HuH-7.5 (cell line): ENCODE results near the gene UBE2H.
A peak's percentile ranks its signal among the peaks of the same experiment; 100 is the strongest.
"Not testable (repeated sequence)": the region's sequence is repeated elsewhere in the genome, so short reads cannot be mapped to it uniquely, and the experiment has no call there.

ENCODE experiments used
- DNase-seq: peaks from one replicate; pipeline ENCODE4 v3.0.0; 2011; ENCODE audit warnings: low spot score

The UBE2H gene

GRCh38 chr7:129908181-129908580 is 44.6 kb downstream of the UBE2H start:
- DNase-seq: no peak

DNA sequence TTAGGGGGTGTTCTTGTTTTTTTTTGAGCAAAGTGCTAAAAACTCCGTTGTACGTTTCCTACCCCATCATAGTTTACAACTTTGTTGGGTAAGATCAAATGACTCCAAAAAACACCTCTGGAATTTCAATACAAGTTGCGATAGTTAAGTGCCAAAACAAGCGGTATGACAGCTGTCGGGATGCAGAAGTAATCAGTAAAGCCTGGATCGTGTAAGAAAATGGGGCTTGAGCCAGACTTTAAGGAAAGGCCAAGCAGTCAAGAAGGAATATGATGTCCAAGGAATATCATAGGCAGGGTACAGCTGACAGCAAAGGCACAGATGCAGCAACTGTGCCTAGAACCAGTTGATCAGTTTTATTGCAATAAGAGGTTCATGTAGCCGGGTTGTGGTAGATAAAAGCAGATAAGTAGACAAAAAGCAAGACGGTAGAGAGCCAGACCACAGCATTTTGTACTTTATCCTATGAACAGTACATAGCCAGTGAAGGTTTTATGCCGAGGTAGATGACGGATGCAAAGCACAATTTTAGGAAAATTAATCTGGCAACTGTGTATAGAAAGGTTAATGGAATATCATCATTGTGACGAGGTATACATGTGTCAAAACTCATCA is 45.5 kb downstream of the UBE2H start:
- no peak for DNase-seq

DNA sequence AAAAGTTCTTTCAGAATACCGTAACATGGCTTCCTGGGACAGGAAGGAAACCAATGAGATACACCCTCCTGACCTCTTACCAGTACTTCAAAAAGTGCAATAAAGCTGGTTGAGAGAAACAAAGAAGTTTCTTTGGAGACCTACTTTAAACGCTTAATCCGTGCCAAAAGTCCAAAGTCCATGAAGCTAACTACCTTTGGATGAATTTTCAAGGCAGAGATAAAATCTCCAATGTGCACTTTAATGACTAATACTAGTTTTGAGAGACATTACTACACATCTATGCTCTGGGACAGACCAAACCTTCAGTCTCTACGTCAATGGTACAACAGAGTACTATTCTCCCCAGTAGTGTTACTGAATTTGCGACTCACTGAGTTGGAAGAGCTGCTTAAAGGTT is 46.1 kb downstream of the UBE2H start:
- no peak for DNase-seq

GRCh38 chr7:129903935-129904334 is 48.8 kb downstream of the UBE2H start:
- DNase-seq: no peak

GRCh38 chr7:129902788-129903422 is 49.9 kb downstream of the UBE2H start:
- no peak for DNase-seq

DNA sequence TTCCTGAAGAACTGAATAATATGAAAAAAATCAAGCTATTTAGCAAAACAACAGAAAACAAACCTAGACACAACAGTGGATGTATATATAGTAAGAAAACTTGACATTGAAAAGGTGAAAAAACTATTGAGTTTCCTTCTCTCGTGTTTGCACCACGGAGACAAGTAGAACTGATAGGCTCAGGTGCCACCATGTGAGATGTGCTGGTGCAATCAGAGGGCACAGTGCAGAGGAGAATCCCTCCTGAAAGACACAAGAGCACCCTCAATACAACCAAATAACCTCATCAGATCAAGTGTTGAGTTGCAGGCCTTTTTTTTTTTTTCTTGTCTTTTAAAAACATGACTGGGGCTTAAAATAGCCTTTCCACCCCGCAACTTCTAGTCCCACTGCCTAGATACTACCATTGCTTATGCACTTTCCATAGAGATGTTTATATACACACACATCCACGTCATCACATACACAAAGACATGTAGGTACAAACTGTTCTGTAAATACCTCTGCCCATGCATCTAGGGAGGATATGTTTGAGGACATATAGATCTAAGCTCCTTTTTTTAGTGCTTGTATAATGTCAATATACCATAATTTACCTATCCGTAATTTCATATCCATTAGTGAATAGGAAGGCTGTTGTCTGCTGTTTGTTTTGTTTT is 54.1 kb downstream of the UBE2H start:
- DNase-seq: no peak

GRCh38 chr7:129898007-129898406 is 54.8 kb downstream of the UBE2H start:
- no peak for DNase-seq

GRCh38 chr7:129896568-129897382 is 56.0 kb downstream of the UBE2H start:
- no peak for DNase-seq

GRCh38 chr7:129894184-129894583 is 58.6 kb downstream of the UBE2H start:
- DNase-seq: not testable (repeated sequence)

DNA sequence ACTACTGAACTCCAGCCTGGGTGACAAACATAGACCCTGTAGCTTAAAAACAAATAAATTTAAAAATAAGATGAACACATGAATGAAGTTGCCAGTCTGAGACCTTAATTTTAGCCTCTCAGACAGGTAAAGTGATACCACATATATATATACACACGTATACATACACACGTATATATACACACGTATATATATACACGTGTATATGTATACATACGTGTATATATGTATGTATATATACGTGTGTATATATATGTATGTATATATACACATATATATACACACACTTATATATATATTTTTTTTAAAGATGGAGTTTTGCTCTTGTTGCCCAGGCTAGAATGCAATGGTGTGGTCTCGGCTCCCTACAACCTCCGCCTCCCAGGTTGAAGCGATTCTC is 62.7 kb downstream of the UBE2H start:
- DNase-seq: no peak

DNA sequence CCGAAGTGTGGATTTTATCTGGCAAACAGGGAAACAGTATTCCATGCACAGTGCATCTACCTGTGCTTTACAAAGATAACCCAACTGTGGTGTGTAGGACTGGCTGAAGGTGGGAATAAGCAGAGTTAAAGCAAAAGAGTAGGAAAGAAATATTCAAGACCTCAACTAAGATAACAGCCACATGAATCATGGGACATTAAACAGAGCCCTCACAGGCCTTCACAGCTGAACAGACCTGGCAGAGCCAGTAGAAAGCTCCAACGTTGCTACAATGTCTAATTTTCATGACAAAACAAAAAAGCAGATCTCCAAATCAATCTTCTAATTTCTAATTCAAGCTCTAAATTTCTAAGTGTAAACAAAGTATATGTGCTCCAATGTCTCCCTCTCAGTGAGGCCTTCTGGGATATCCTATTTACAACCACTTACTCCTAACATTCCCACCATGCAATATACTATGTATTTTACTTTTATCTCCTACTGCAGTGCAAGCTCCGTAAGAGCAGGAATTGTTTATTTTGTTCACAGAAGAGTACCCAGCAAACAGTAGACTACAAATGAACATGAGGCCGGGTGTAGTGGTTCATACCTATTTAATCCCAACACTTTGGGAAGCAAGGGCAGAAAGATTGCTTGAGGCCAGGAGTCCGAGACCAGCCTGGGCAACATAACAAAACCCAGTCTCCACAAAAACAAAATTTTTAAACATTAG is 63.5 kb downstream of the UBE2H start:
- no peak for DNase-seq

- DNase-seq: no peak
Measured at GRCh38 chr7:129887865-129888264, 64.9 kb downstream of the UBE2H start.

GRCh38 chr7:129886818-129887186 is 66.0 kb downstream of the UBE2H start:
- DNase-seq: no peak

GRCh38 chr7:129886167-129886817 is 66.5 kb downstream of the UBE2H start:
- DNase-seq: no peak

DNA sequence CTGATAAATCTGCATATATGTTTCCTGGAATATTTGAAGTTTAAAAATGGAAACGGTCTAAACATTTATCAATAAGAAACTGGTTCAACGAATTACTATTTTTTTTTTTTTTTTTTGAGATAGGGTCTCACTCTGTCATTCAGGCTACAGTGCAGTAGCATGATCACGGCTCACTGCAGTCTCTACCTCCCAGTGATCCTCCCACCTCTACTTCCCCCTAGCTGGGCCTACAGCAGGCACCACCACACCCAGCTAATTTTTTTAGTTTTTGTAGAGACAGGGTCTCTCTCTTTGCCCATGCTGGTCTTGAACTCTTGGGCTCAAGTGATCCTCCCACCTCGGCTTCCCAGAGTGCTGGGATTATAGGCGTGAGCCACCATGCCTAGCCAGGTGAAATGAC is 68.3 kb downstream of the UBE2H start:
- no peak for DNase-seq

GRCh38 chr7:129883151-129883550 is 69.6 kb downstream of the UBE2H start:
- DNase-seq: no peak

DNA sequence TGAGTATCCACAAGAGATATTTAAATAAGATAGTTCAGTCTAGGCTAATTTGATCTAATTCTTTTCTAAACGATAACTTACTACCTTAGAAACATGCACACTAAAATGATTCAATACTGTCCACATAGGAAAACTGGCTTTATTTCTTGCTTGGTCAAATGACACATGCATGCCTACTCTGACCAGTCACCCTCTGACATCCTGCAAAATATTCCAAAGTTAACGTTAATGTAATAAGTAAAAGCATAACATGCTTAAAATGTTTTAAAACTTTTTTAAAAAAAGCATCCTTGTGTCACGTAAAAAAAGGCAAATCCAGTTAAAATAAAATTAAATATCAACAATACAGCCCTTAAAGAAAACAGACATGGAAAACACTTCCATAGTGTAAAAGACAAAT is 70.2 kb downstream of the UBE2H start:
- DNase-seq: no peak

GRCh38 chr7:129877146-129877792 is 75.5 kb downstream of the UBE2H start:
- peak; percentile 39 for DNase-seq

GRCh38 chr7:129875745-129876411 is 76.9 kb downstream of the UBE2H start:
- DNase-seq: no peak

DNA sequence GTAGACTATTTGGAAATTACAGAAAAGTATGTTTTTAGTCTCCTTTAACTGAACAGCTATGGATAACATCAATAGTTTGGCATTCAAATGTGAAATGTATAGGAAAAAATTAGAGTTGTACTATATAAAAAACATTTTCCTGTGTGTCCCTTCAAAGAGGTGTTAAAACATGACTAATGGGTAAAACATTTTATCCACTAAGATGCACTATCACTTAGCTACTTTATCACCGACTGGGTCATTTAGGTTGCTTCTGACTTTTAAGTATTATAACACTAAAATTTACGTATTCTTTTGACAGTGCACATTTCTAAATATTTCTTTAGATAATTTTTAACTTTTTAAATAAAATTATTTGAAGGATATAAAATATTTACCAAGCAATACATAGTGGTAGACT is 77.6 kb downstream of the UBE2H start:
- DNase-seq: no peak

DNA sequence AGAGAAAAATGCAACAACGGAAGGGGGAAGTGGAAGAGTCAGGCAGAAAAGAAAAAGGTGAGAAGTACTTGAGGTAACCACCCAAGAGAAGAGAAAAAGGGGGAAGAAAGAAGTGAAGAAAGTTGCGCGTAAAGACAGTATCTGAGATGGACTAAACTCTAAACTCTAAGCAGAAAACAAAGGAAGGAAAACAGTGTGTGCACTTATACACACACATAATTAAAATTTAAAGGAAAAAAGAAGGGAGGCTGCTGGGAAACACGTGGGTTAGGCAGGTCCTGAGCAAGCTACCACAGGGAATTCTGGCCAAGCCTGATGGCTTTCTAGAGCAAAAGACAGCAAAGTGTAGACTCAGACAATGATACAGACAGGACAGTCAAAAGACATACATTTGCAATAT is 78.0 kb downstream of the UBE2H start:
- no peak for DNase-seq
